PC-3 (cell line): ENCODE measurements around the gene DLGAP1. TPM values are rescaled to one million over a fixed set of nuclear protein-coding genes. Genes with fewer than 3 reads are reported as not detected.

Experiments
- ATAC-seq: fragments of 200-7000 bp; cut with Tn5 transposase; 2 replicates; pipeline ENCODE4 v1.9.1; 2020; ENCODE audit warnings: mild to moderate bottlenecking, moderate library complexity
- BruUV-seq: library from RNA; stranded (reverse); fragments of 400-500 nt; replicated peaks from 2 replicates; lab custom pipeline; 2021; lab: Mats Ljungman, UMichigan
- CTCF ChIA-PET: fragments of 300-600 bp; sonication (Branson Sonifier 250); formaldehyde crosslinking; loops from one replicate; lab custom pipeline; 2022; ENCODE audit warnings: antibody characterized with exemption; lab: Charles Lee
- POLR2A ChIA-PET: fragments of 300-600 bp; sonication (Branson Sonifier 250); formaldehyde crosslinking; loops from one replicate; lab custom pipeline; 2022; ENCODE audit warnings: antibody characterized with exemption; ENCODE audit not compliant: unreplicated experiment; lab: Charles Lee
- DNase-seq: peaks from one replicate; pipeline ENCODE4 v3.0.0-alpha.2; 2015
- H2AFZ ChIP-seq: fragments of 300-600 bp; sonication (generic); 2 replicates; pipeline ENCODE4 v1.6.0; 2016; ENCODE audit warnings: antibody characterized with exemption, low read length
- H3F3A ChIP-seq: fragments of 300-600 bp; sonication (generic); one replicate; pipeline ENCODE4 v1.6.0; 2017; ENCODE audit warnings: antibody characterized with exemption, low read length, control low read depth, mild to moderate bottlenecking; ENCODE audit not compliant: unreplicated experiment
- H3K27ac ChIP-seq: fragments of 300-600 bp; sonication (generic); 2 replicates; pipeline ENCODE4 v1.5.1; 2016; ENCODE audit warnings: mild to moderate bottlenecking, low read length
- H3K27me3 ChIP-seq: fragments of 300-600 bp; sonication (generic); 2 replicates; pipeline ENCODE4 v1.6.1; 2016; ENCODE audit warnings: low read length, mixed read lengths
- H3K36me3 ChIP-seq: fragments of 300-600 bp; sonication (generic); 2 replicates; pipeline ENCODE4 v1.6.1; 2016; ENCODE audit warnings: low read depth, mixed run types, low read length, mixed read lengths
- H3K4me1 ChIP-seq: fragments of 300-600 bp; sonication (generic); 2 replicates; pipeline ENCODE4 v1.5.1; 2016; ENCODE audit warnings: low read length; ENCODE audit not compliant: insufficient read depth
- H3K4me2 ChIP-seq: fragments of 300-600 bp; sonication (generic); 2 replicates; pipeline ENCODE4 v1.6.0; 2016; ENCODE audit warnings: low read length
- H3K4me3 ChIP-seq: fragments of 300-600 bp; sonication (generic); 2 replicates; pipeline ENCODE4 v1.5.1; 2016; ENCODE audit warnings: mild to moderate bottlenecking, low read length, mixed read lengths
- H3K79me2 ChIP-seq: fragments of 300-600 bp; sonication (generic); 2 replicates; pipeline ENCODE4 v1.6.1; 2017; ENCODE audit warnings: low read length, mixed read lengths
- H3K9ac ChIP-seq: fragments of 300-600 bp; sonication (generic); 2 replicates; pipeline ENCODE4 v1.6.0; 2016; ENCODE audit warnings: mild to moderate bottlenecking, low read length
- H3K9me2 ChIP-seq: fragments of 300-600 bp; sonication (generic); replicated peaks from 2 replicates; pipeline ENCODE4 v1.6.1; 2016; ENCODE audit warnings: mixed run types, low read length, mixed read lengths
- H3K9me3 ChIP-seq: fragments of 300-600 bp; sonication (generic); 2 replicates; pipeline ENCODE4 v1.6.1; 2016; ENCODE audit warnings: low read length, mixed read lengths
- H4K20me1 ChIP-seq: fragments of 300-600 bp; sonication (generic); 2 replicates; pipeline ENCODE4 v1.6.1; 2016; ENCODE audit warnings: low read length, mixed read lengths
- EZH2 ChIP-seq: fragments of 300-600 bp; sonication (generic); IDR thresholded peaks from one replicate; pipeline ENCODE4 v1.6.1; 2017; ENCODE audit warnings: antibody characterized with exemption, mild to moderate bottlenecking, low read length; ENCODE audit not compliant: unreplicated experiment
- EZH2phosphoT487 ChIP-seq: fragments of 300-600 bp; sonication (generic); IDR thresholded peaks from 2 replicates; pipeline ENCODE4 v1.6.1; 2018; ENCODE audit warnings: mild to moderate bottlenecking, antibody characterized with exemption, low read length, borderline replicate concordance
- intact Hi-C: fragments of 100-400 bp; cut with micrococcal nuclease; formaldehyde crosslinking; loops from 2 replicates; pipeline ENCODE4 v1.9.0; 2023
- total RNA-seq: library from RNA; depleted of rRNA; stranded (reverse); fragments of >200 nt; gene quantifications from 2 replicates; pipeline ENCODE4 v1.2.3, GENCODE V29; 2014
- TF ChIP-seq, protein P1 (sequence below): fragments of 300-600 bp; sonication (generic); conservative IDR thresholded peaks from 2 replicates; pipeline ENCODE4 v1.5.1; 2017; ENCODE audit warnings: antibody characterized with exemption, low read depth, mild to moderate bottlenecking, low read length

The DLGAP1 gene
- total RNA-seq, 1 experiment from 2014 or later: not detected

DNA sequence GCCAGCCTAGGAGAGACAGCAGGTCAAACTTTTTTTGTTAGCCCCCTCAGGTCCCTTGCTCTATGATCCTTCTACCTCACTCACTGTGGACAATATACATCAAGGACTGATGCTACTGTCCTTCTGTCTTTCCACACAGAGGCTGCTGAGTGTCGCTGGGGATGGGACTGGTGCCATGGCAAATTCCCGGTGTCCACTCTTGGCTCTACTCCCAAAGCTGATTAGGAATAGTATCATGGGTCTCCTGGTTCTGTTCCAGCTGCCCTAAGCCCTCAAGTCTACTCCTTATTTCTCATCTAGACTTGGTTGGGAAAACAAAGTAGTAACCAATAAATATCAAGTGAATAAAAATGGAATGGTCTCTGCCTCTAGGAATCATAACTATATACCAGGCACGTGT is 563.9 kb downstream of the DLGAP1 start:
- ChIA-PET CTCF (no interaction called here), POLR2A (no interaction called here)
- TF ChIP-seq, protein P1, sequence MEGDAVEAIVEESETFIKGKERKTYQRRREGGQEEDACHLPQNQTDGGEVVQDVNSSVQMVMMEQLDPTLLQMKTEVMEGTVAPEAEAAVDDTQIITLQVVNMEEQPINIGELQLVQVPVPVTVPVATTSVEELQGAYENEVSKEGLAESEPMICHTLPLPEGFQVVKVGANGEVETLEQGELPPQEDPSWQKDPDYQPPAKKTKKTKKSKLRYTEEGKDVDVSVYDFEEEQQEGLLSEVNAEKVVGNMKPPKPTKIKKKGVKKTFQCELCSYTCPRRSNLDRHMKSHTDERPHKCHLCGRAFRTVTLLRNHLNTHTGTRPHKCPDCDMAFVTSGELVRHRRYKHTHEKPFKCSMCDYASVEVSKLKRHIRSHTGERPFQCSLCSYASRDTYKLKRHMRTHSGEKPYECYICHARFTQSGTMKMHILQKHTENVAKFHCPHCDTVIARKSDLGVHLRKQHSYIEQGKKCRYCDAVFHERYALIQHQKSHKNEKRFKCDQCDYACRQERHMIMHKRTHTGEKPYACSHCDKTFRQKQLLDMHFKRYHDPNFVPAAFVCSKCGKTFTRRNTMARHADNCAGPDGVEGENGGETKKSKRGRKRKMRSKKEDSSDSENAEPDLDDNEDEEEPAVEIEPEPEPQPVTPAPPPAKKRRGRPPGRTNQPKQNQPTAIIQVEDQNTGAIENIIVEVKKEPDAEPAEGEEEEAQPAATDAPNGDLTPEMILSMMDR: no peak
- TF ChIP-seq EZH2: no peak
- no peak for TF ChIP-seq EZH2phosphoT487
- Histone ChIP-seq H3K4me3 (no peak overlapping the region), H3K79me2 (no peaks in the 10 kb centered on the region), H3K9me2 (no peaks in the 10 kb centered on the region), H3F3A (no peaks in the 10 kb centered on the region), H3K36me3 (no peaks in the 10 kb centered on the region), H2AFZ (no peak overlapping the region), H4K20me1 (no peaks in the 10 kb centered on the region), H3K4me2 (no peak overlapping the region), H3K4me1 (no peaks in the 10 kb centered on the region), H3K9ac (no peak overlapping the region), H3K27me3 (peaks cover 14% of the 10 kb centered on the region), H3K27ac (no peak overlapping the region), H3K9me3 (no peaks in the 10 kb centered on the region)
- DNase-seq (no peak), ATAC-seq (no peak)
- BruUV-seq: no TSS peak
- intact Hi-C loops: no loop called here

DNA sequence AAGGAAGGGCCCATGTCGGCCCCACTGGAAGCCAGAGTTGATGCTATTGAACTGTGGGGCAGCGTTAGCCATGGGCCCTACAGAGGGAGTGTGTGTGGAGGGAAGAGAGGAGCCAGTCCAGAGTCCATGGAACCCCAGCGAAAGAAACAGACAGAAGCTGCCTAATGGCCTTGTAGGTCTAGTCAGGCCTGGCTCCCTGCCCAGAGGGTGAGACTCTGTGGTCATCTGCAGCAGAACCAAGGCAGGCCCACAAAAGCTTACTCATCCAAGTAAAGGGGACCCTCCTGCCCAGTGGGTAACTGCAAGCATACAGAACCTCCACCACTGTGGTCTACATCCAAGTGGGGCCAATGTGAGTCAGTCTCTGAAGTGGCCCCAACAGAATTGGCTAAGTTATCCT is 565.3 kb downstream of the DLGAP1 start:
- intact Hi-C loops: no loop called here
- Histone ChIP-seq H3K4me3 (no peak overlapping the region), H3K79me2 (no peaks in the 10 kb centered on the region), H3K9me2 (no peaks in the 10 kb centered on the region), H3K4me2 (no peak overlapping the region), H3F3A (no peaks in the 10 kb centered on the region), H3K27me3 (peaks cover 11% of the 10 kb centered on the region; the same call in 1 of the 2 replicates), H2AFZ (no peak overlapping the region), H3K36me3 (no peaks in the 10 kb centered on the region), H3K9ac (no peak overlapping the region), H4K20me1 (no peaks in the 10 kb centered on the region), H3K27ac (no peak overlapping the region), H3K9me3 (no peaks in the 10 kb centered on the region), H3K4me1 (no peaks in the 10 kb centered on the region)
- no TSS peak for BruUV-seq
- ChIA-PET CTCF (no interaction called here), POLR2A (no interaction called here)
- no peak for ATAC-seq
- no peak for DNase-seq
- TF ChIP-seq, protein P1: no peak
- TF ChIP-seq EZH2phosphoT487: no peak
- no peak for TF ChIP-seq EZH2

DNA sequence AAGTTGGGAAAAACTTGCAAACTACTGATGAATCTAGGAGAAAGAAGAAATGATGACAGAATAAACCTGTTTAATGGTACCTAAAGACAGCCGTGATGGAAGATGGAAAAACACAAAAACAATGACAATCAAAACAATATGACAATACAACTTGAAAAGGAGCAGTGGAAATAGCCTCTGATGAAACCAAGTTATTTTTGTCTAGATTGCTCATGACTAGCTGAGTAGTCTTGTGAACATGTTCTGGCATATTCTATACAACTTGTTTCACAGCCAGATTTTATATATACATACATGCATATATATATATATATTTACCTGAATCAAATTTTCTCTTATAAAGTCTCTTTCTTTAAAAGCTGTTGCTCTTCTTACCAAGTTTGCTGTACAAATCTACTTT is 566.0 kb downstream of the DLGAP1 start:
- no peaks in the 10 kb centered on the region for H3K36me3 ChIP-seq
- peaks cover 11% of the 10 kb centered on the region; the same call in 1 of the 2 replicates for H3K27me3 ChIP-seq
- no peak overlapping the region for H3K4me2 ChIP-seq
- H3K27ac ChIP-seq: no peak overlapping the region
- TF ChIP-seq, protein P1: no peak
- TF ChIP-seq EZH2phosphoT487 (no peak), EZH2 (no peak)
- H3K9me3 ChIP-seq: no peaks in the 10 kb centered on the region
- no peaks in the 10 kb centered on the region for H3F3A ChIP-seq
- CTCF ChIA-PET: no interaction called here
- no peaks in the 10 kb centered on the region for H3K79me2 ChIP-seq
- DNase-seq: no peak
- no peaks in the 10 kb centered on the region for H4K20me1 ChIP-seq
- H3K4me3 ChIP-seq: no peak overlapping the region
- H3K9ac ChIP-seq: no peak overlapping the region
- no peaks in the 10 kb centered on the region for H3K9me2 ChIP-seq
- no peaks in the 10 kb centered on the region for H3K4me1 ChIP-seq
- POLR2A ChIA-PET: no interaction called here
- ATAC-seq: no peak
- no TSS peak for BruUV-seq
- no peak overlapping the region for H2AFZ ChIP-seq
- intact Hi-C loops: no loop called here
